Muscle of leg (tissue), 11 donors: Measurements from ENCODE around the gene RXYLT1. TPM values are rescaled to one million over a fixed set of nuclear protein-coding genes. Genes with fewer than 3 reads are reported as not detected.

Source experiments
- DNase-seq: peaks from one replicate; pipeline ENCODE4 v3.0.0; 2013
- H3K27ac ChIP-seq: one replicate; pipeline ENCODE4 v1.5.1; 2013; ENCODE audit warnings: mild to moderate bottlenecking, low read length, control low read depth
- H3K27me3 ChIP-seq: one replicate; pipeline ENCODE4 v1.6.1; 2013; ENCODE audit warnings: low read length; ENCODE audit not compliant: control insufficient read depth, insufficient read depth
- H3K36me3 ChIP-seq: one replicate; pipeline ENCODE4 v1.6.1; 2013; ENCODE audit warnings: low read length; ENCODE audit not compliant: control insufficient read depth, insufficient read depth
- H3K4me1 ChIP-seq: one replicate; pipeline ENCODE4 v1.6.1; 2013; ENCODE audit warnings: low read length; ENCODE audit not compliant: control insufficient read depth, insufficient read depth
- H3K4me3 ChIP-seq: one replicate; pipeline ENCODE4 v1.5.1; 2013; ENCODE audit warnings: low read length, control low read depth
- H3K9me3 ChIP-seq: replicated peaks from 2 replicates; pipeline ENCODE4 v1.6.1; 2013; ENCODE audit warnings: low read depth, low read length; ENCODE audit not compliant: control insufficient read depth
- WGBS: methylation state at CpG from one replicate; pipeline ENCODE4 v1.1.5; 2013; ENCODE audit warnings: missing lambda C conversion rate; ENCODE audit not compliant: insufficient coverage; 5-methylcytosine and 5-hydroxymethylcytosine counted together
- polyA plus RNA-seq, 8 donors: library from polyadenylated mRNA; unstranded; fragments of 120-200 nt; gene quantifications; one replicate each; pipeline versions ENCODE4 v1.2.1 to v1.2.3, GENCODE V29; 2013; ENCODE audit warnings: inconsistent platforms in 1 of 8, low replicate concordance in 1 of 8; ENCODE audit not compliant: insufficient read length in 8 of 8, insufficient read depth in 1 of 8
- total RNA-seq: library from RNA; stranded (reverse); fragments of 120-200 nt; gene quantifications from one replicate; pipeline ENCODE4 v1.2.4, GENCODE V29; 2013

RXYLT1 gene
- total and polyA plus RNA-seq, 9 donors = 17.0 to 22.0 (median 18.3) TPM

- no peaks in the 10 kb centered on the region for H3K4me1 ChIP-seq
- no peak overlapping the region for H3K27ac ChIP-seq
- no peak overlapping the region for H3K4me3 ChIP-seq
- no peaks in the 10 kb centered on the region for H3K36me3 ChIP-seq
- H3K9me3 ChIP-seq = peaks cover 2% of the 10 kb centered on the region
- DNase-seq = no peak
- no CpG with 5 or more reads among the region's 4 CpGs for WGBS
- H3K27me3 ChIP-seq = no peaks in the 10 kb centered on the region
Observed at GRCh38 chr12:63814146-63814772, 34.5 kb downstream of the RXYLT1 start.

- Histone ChIP-seq H3K4me1 (no peaks in the 10 kb centered on the region), H3K9me3 (peaks cover 2% of the 10 kb centered on the region), H3K4me3 (no peak overlapping the region), H3K27me3 (no peaks in the 10 kb centered on the region), H3K36me3 (no peaks in the 10 kb centered on the region), H3K27ac (no peak overlapping the region)
- WGBS = no CpG with 5 or more reads among the region's 3 CpGs
- no peak for DNase-seq
Observed at GRCh38 chr12:63815482-63815852, 35.8 kb downstream of the RXYLT1 start.

- Histone ChIP-seq H3K27me3 (no peaks in the 10 kb centered on the region), H3K9me3 (peaks cover 2% of the 10 kb centered on the region), H3K4me3 (no peak overlapping the region), H3K27ac (no peak overlapping the region), H3K4me1 (no peaks in the 10 kb centered on the region), H3K36me3 (no peaks in the 10 kb centered on the region)
- 70% methylated on average over 6 of the region's 6 CpGs for WGBS
- no peak for DNase-seq
Observed at GRCh38 chr12:63816031-63816430, 36.3 kb downstream of the RXYLT1 start.

GRCh38 chr12:63820427-63820826 lies 40.7 kb downstream of the RXYLT1 start:
- no CpG with 5 or more reads among the region's 1 CpG for WGBS
- no peak overlapping the region for H3K4me3 ChIP-seq
- H3K27me3 ChIP-seq = peaks cover 4% of the 10 kb centered on the region

GRCh38 chr12:63821781-63822251 lies 42.1 kb downstream of the RXYLT1 start:
- H3K4me3 ChIP-seq = peak overlapping the region; percentile 53
- H3K36me3 ChIP-seq = no peaks in the 10 kb centered on the region
- WGBS = 11% methylated on average over 29 of the region's 38 CpGs
- peaks cover 3% of the 10 kb centered on the region for H3K4me1 ChIP-seq
- H3K9me3 ChIP-seq = peaks cover 1% of the 10 kb centered on the region
- no peak overlapping the region for H3K27ac ChIP-seq
- peaks cover 4% of the 10 kb centered on the region for H3K27me3 ChIP-seq
- DNase-seq = peak; percentile 27

More at GRCh38 chr12:63820427-63820826, 40.7 kb downstream of the RXYLT1 start:
- peaks cover 2% of the 10 kb centered on the region for H3K9me3 ChIP-seq
- peaks cover 3% of the 10 kb centered on the region for H3K4me1 ChIP-seq
- DNase-seq = no peak
- H3K36me3 ChIP-seq = no peaks in the 10 kb centered on the region
- H3K27ac ChIP-seq = no peak overlapping the region

- Histone ChIP-seq H3K4me1 (peaks cover 3% of the 10 kb centered on the region), H3K27ac (no peak overlapping the region), H3K36me3 (no peaks in the 10 kb centered on the region), H3K27me3 (peaks cover 4% of the 10 kb centered on the region), H3K9me3 (no peaks in the 10 kb centered on the region), H3K4me3 (peak overlapping the region; percentile 53)
- DNase-seq = no peak
- WGBS = 48% methylated on average over 6 of the region's 6 CpGs
Observed at GRCh38 chr12:63822352-63822751, 42.6 kb downstream of the RXYLT1 start.

- WGBS = 87% methylated on average over 6 of the region's 6 CpGs
- no peaks in the 10 kb centered on the region for H3K36me3 ChIP-seq
- no peak overlapping the region for H3K27ac ChIP-seq
- H3K9me3 ChIP-seq = no peaks in the 10 kb centered on the region
- H3K4me1 ChIP-seq = peaks cover 3% of the 10 kb centered on the region
- no peak for DNase-seq
- H3K27me3 ChIP-seq = peaks cover 4% of the 10 kb centered on the region
- no peak overlapping the region for H3K4me3 ChIP-seq
Observed at GRCh38 chr12:63823040-63823439, 43.3 kb downstream of the RXYLT1 start.

GRCh38 chr12:63826006-63826585 lies 46.4 kb downstream of the RXYLT1 start:
- H3K4me3 ChIP-seq = no peak overlapping the region
- no peak overlapping the region for H3K27ac ChIP-seq
- peak; percentile 76 for DNase-seq
- peaks cover 2% of the 10 kb centered on the region for H3K9me3 ChIP-seq
- H3K4me1 ChIP-seq = peaks cover 3% of the 10 kb centered on the region
- H3K27me3 ChIP-seq = peaks cover 4% of the 10 kb centered on the region
- WGBS = 0% methylated on average over 2 of the region's 4 CpGs
- no peaks in the 10 kb centered on the region for H3K36me3 ChIP-seq

GRCh38 chr12:63828867-63829266 lies 49.2 kb downstream of the RXYLT1 start:
- Histone ChIP-seq H3K4me1 (no peaks in the 10 kb centered on the region), H3K36me3 (no peaks in the 10 kb centered on the region), H3K4me3 (no peak overlapping the region), H3K27me3 (no peaks in the 10 kb centered on the region), H3K9me3 (peaks cover 2% of the 10 kb centered on the region), H3K27ac (no peak overlapping the region)
- no peak for DNase-seq
- no CpG with 5 or more reads among the region's 2 CpGs for WGBS

- DNase-seq = no peak
- no CpG with 5 or more reads among the region's 2 CpGs for WGBS
- H3K27me3 ChIP-seq = no peaks in the 10 kb centered on the region
- no peak overlapping the region for H3K4me3 ChIP-seq
- no peaks in the 10 kb centered on the region for H3K4me1 ChIP-seq
- H3K36me3 ChIP-seq = no peaks in the 10 kb centered on the region
- no peak overlapping the region for H3K27ac ChIP-seq
- no peaks in the 10 kb centered on the region for H3K9me3 ChIP-seq
Observed at GRCh38 chr12:63836046-63836445, 56.3 kb downstream of the RXYLT1 start.
